NCI-H2081 treated with DMSO at 0.1 percent for 48 hours (cell line): ENCODE data around the gene ALDH3B1.

Source experiments
- DNase-seq: peaks from one replicate; lab custom pipeline; 2025; lab: John Stamatoyannopoulos, UW

The ALDH3B1 gene

GRCh38 chr11:68044145-68044813, 34.2 kb downstream of the ALDH3B1 start:
- DNase-seq = no peak

GRCh38 chr11:68044898-68045351, 34.8 kb downstream of the ALDH3B1 start:
- no peak for DNase-seq

- DNase-seq = no peak
These were observed 37.5 kb downstream of the ALDH3B1 start for GRCh38 chr11:68047437-68048290.

- DNase-seq = no peak
These were observed 38.8 kb downstream of the ALDH3B1 start for GRCh38 chr11:68048681-68049508.

- DNase-seq = no peak
These were observed 39.6 kb downstream of the ALDH3B1 start for GRCh38 chr11:68049509-68050370.

GRCh38 chr11:68050371-68050841, 40.3 kb downstream of the ALDH3B1 start:
- DNase-seq = no peak

GRCh38 chr11:68051191-68052136, 41.3 kb downstream of the ALDH3B1 start:
- DNase-seq = no peak

- DNase-seq = no peak
These were observed 42.2 kb downstream of the ALDH3B1 start for GRCh38 chr11:68052137-68052873.

GRCh38 chr11:68053117-68053516, 43.0 kb downstream of the ALDH3B1 start:
- no peak for DNase-seq

GRCh38 chr11:68053981-68054812, 44.1 kb downstream of the ALDH3B1 start:
- DNase-seq = no peak

- no peak for DNase-seq
These were observed 46.5 kb downstream of the ALDH3B1 start for GRCh38 chr11:68056317-68057285.

- DNase-seq = no peak
These were observed 47.7 kb downstream of the ALDH3B1 start for GRCh38 chr11:68057807-68058206.

- no peak for DNase-seq
These were observed 51.4 kb downstream of the ALDH3B1 start for GRCh38 chr11:68061508-68061907.

- no peak for DNase-seq
These were observed 54.8 kb downstream of the ALDH3B1 start for GRCh38 chr11:68064926-68065325.

- DNase-seq = no peak
These were observed 55.7 kb downstream of the ALDH3B1 start for GRCh38 chr11:68065841-68066240.

- no peak for DNase-seq
These were observed 56.6 kb downstream of the ALDH3B1 start for GRCh38 chr11:68066742-68067141.

- no peak for DNase-seq
These were observed 57.9 kb downstream of the ALDH3B1 start for GRCh38 chr11:68067991-68068390.
